NCI-H1092 (cell line): Measurements from ENCODE around the gene BCAR3.
"Not testable (repeated sequence)": the region's sequence is repeated elsewhere in the genome, so short reads cannot be mapped to it uniquely, and the experiment has no call there.

ENCODE experiments used
- DNase-seq: peaks from one replicate; lab custom pipeline; 2025; lab: John Stamatoyannopoulos, UW

Gene BCAR3

GRCh38 chr1:93668951-93669350 is 12.7 kb downstream of the BCAR3 start:
- no peak for DNase-seq

GRCh38 chr1:93668121-93668520 is 13.5 kb downstream of the BCAR3 start:
- DNase-seq: no peak

GRCh38 chr1:93667642-93668041 is 14.0 kb downstream of the BCAR3 start:
- no peak for DNase-seq

- DNase-seq: no peak
Observed at GRCh38 chr1:93666613-93667384, 14.8 kb downstream of the BCAR3 start.

GRCh38 chr1:93665015-93665414 is 16.6 kb downstream of the BCAR3 start:
- DNase-seq: no peak

GRCh38 chr1:93663208-93663614 is 18.4 kb downstream of the BCAR3 start:
- DNase-seq: no peak

- DNase-seq: no peak
Observed at GRCh38 chr1:93662481-93663207, 19.0 kb downstream of the BCAR3 start.

- no peak for DNase-seq
Observed at GRCh38 chr1:93661829-93662474, 19.7 kb downstream of the BCAR3 start.

GRCh38 chr1:93661341-93661740 is 20.3 kb downstream of the BCAR3 start:
- DNase-seq: not testable (repeated sequence)

GRCh38 chr1:93659822-93660503 is 21.7 kb downstream of the BCAR3 start:
- no peak for DNase-seq

- no peak for DNase-seq
Observed at GRCh38 chr1:93658188-93658587, 23.4 kb downstream of the BCAR3 start.

- no peak for DNase-seq
Observed at GRCh38 chr1:93656491-93656890, 25.1 kb downstream of the BCAR3 start.

- DNase-seq: no peak
Observed at GRCh38 chr1:93653656-93654055, 28.0 kb downstream of the BCAR3 start.

- peak; percentile 30 for DNase-seq
Observed at GRCh38 chr1:93652323-93652949, 29.2 kb downstream of the BCAR3 start.

GRCh38 chr1:93651695-93652094 is 29.9 kb downstream of the BCAR3 start:
- no peak for DNase-seq

GRCh38 chr1:93650159-93650558 is 31.5 kb downstream of the BCAR3 start:
- not testable (repeated sequence) for DNase-seq

- DNase-seq: no peak
Observed at GRCh38 chr1:93649231-93649630, 32.4 kb downstream of the BCAR3 start.

- DNase-seq: no peak
Observed at GRCh38 chr1:93648656-93649055, 33.0 kb downstream of the BCAR3 start.

- DNase-seq: no peak
Observed at GRCh38 chr1:93641527-93641926, 40.1 kb downstream of the BCAR3 start.

- DNase-seq: no peak
Observed at GRCh38 chr1:93640656-93641440, 40.8 kb downstream of the BCAR3 start.

- no peak for DNase-seq
Observed at GRCh38 chr1:93638981-93639380, 42.7 kb downstream of the BCAR3 start.
